GM18502 (cell line): ENCODE measurements around the gene LCN12.

Source experiments
- ATAC-seq: cut with Tn5 transposase; IDR thresholded peaks from one replicate; pipeline ENCODE4 v1.9.1; 2021; ENCODE audit warnings: mild to moderate bottlenecking; ENCODE audit not compliant: unreplicated experiment, poor library complexity

The LCN12 gene

GRCh38 chr9:136971746-136972145 lies 19.7 kb downstream of the LCN12 start:
- no peak for ATAC-seq

GRCh38 chr9:136972335-136972734 lies 20.3 kb downstream of the LCN12 start:
- no peak for ATAC-seq

GRCh38 chr9:136972743-136973142 lies 20.7 kb downstream of the LCN12 start:
- no peak for ATAC-seq

GRCh38 chr9:136973618-136974617 lies 21.8 kb downstream of the LCN12 start:
- ATAC-seq = no peak

- no peak for ATAC-seq
Observed at GRCh38 chr9:136974817-136975535, 22.9 kb downstream of the LCN12 start.

GRCh38 chr9:136975644-136976043 lies 23.6 kb downstream of the LCN12 start:
- no peak for ATAC-seq

- ATAC-seq = no peak
Observed at GRCh38 chr9:136977223-136977622, 25.1 kb downstream of the LCN12 start, which contains the start of gene PTGDS. Gene PTGDS (plus strand): TSS chr9:136977504. CDS start chr9:136977579, 75 bp downstream.

- ATAC-seq = no peak
Observed at GRCh38 chr9:136977649-136978072, 25.6 kb downstream of the LCN12 start.

GRCh38 chr9:136978073-136978864 lies 26.2 kb downstream of the LCN12 start:
- ATAC-seq = no peak

GRCh38 chr9:136978865-136979544 lies 26.9 kb downstream of the LCN12 start:
- ATAC-seq = no peak

GRCh38 chr9:136979769-136980587 lies 27.9 kb downstream of the LCN12 start:
- no peak for ATAC-seq

- ATAC-seq = no peak
Observed at GRCh38 chr9:136980669-136981478, 28.8 kb downstream of the LCN12 start.

GRCh38 chr9:136981588-136982231 lies 29.6 kb downstream of the LCN12 start:
- no peak for ATAC-seq

- no peak for ATAC-seq
Observed at GRCh38 chr9:136982232-136983051, 30.4 kb downstream of the LCN12 start, which contains the start of gene LCNL1. Gene LCNL1 (plus strand): TSS chr9:136982993. CDS start chr9:136983587, 594 bp downstream.

GRCh38 chr9:136983167-136983566 lies 31.1 kb downstream of the LCN12 start:
- no peak for ATAC-seq

GRCh38 chr9:136983656-136984314 lies 31.7 kb downstream of the LCN12 start:
- ATAC-seq = no peak
